SK-N-SH treated with all-trans-retinoic acid at 6 μM for 48 hours (cell line): ENCODE measurements around the gene GRID1.

Source experiments
- ATAC-seq: fragments of 200-7000 bp; cut with Tn5 transposase; 3 replicates; pipeline ENCODE4 v1.9.1; 2020; ENCODE audit warnings: mild to moderate bottlenecking, moderate library complexity
- ARNTL ChIP-seq: fragments of 450-650 bp; formaldehyde crosslinking; IDR thresholded peaks from 2 replicates; pipeline ENCODE4 v1.5.0; 2020; ENCODE audit warnings: low read depth, mild to moderate bottlenecking, moderate library complexity, borderline replicate concordance
- BACH2 ChIP-seq: fragments of 250-450 bp; sonication (Bioruptor Pico); IDR thresholded peaks from 2 replicates; pipeline ENCODE4 v1.9.0; 2021; ENCODE audit warnings: mild to moderate bottlenecking, borderline replicate concordance
- CREB5 ChIP-seq: fragments of 250-450 bp; sonication (Bioruptor Pico); IDR thresholded peaks from 2 replicates; pipeline ENCODE4 v1.5.1; 2020; ENCODE audit warnings: low read depth, mild to moderate bottlenecking, moderate library complexity
- CSDC2 ChIP-seq: fragments of 250-450 bp; sonication (Bioruptor Pico); IDR thresholded peaks from 2 replicates; pipeline ENCODE4 v1.5.0; 2020; ENCODE audit warnings: mild to moderate bottlenecking, moderate library complexity
- CSRNP3 ChIP-seq: fragments of 250-450 bp; sonication (Bioruptor Pico); IDR thresholded peaks from 2 replicates; pipeline ENCODE4 v1.5.1; 2021; ENCODE audit warnings: mild to moderate bottlenecking, moderate library complexity
- ESRRG ChIP-seq: fragments of 250-450 bp; sonication (Bioruptor Pico); IDR thresholded peaks from 2 replicates; pipeline ENCODE4 v1.6.1; 2021; ENCODE audit warnings: mild to moderate bottlenecking
- GLIS3 ChIP-seq: fragments of 250-450 bp; sonication (Bioruptor Pico); IDR thresholded peaks from 2 replicates; pipeline ENCODE4 v1.5.0; 2020; ENCODE audit warnings: mild to moderate bottlenecking, moderate library complexity
- ISL1 ChIP-seq: fragments of 250-450 bp; sonication (Bioruptor Pico); IDR thresholded peaks from 2 replicates; pipeline ENCODE4 v2.1.2; 2022; ENCODE audit warnings: mild to moderate bottlenecking, moderate library complexity
- OSR1 ChIP-seq: fragments of 250-450 bp; sonication (Bioruptor Pico); IDR thresholded peaks from 2 replicates; pipeline ENCODE4 v1.8.0; 2022; ENCODE audit warnings: moderate library complexity, mild to moderate bottlenecking, inconsistent platforms
- PATZ1 ChIP-seq: fragments of 250-450 bp; sonication (Bioruptor Pico); IDR thresholded peaks from 2 replicates; pipeline ENCODE4 v1.8.0; 2020; ENCODE audit warnings: mild to moderate bottlenecking, moderate library complexity, borderline replicate concordance
- PPARA ChIP-seq: fragments of 250-450 bp; sonication (Bioruptor Pico); IDR thresholded peaks from 2 replicates; pipeline ENCODE4 v1.5.0; 2020; ENCODE audit warnings: mild to moderate bottlenecking, borderline replicate concordance
- RARB ChIP-seq: fragments of 250-450 bp; sonication (Bioruptor Pico); IDR thresholded peaks from 2 replicates; pipeline ENCODE4 v1.8.0; 2021; ENCODE audit warnings: mild to moderate bottlenecking, moderate library complexity
- SNAI2 ChIP-seq: fragments of 250-450 bp; sonication (Bioruptor Pico); IDR thresholded peaks from 2 replicates; pipeline ENCODE4 v1.5.0; 2020; ENCODE audit warnings: mild to moderate bottlenecking, moderate library complexity
- TCF4 ChIP-seq: fragments of 250-450 bp; sonication (Bioruptor Pico); IDR thresholded peaks from 2 replicates; pipeline ENCODE4 v1.8.0; 2021; ENCODE audit warnings: mild to moderate bottlenecking, moderate library complexity, borderline replicate concordance
- TOX ChIP-seq: fragments of 250-450 bp; sonication (Bioruptor Pico); IDR thresholded peaks from 2 replicates; pipeline ENCODE4 v1.8.0; 2021; ENCODE audit warnings: mild to moderate bottlenecking, moderate library complexity, borderline replicate concordance
- ZC3H10 ChIP-seq: fragments of 250-450 bp; sonication (Bioruptor Pico); IDR thresholded peaks from 2 replicates; pipeline ENCODE4 v1.5.1; 2021; ENCODE audit warnings: mild to moderate bottlenecking, moderate library complexity
- ZFP3 ChIP-seq: fragments of 250-450 bp; sonication (Bioruptor Pico); IDR thresholded peaks from 2 replicates; pipeline ENCODE4 v1.5.0; 2020; ENCODE audit warnings: mild to moderate bottlenecking, moderate library complexity
- ZFP30 ChIP-seq: fragments of 450-650 bp; formaldehyde crosslinking; IDR thresholded peaks from 2 replicates; pipeline ENCODE4 v1.5.0; 2022; ENCODE audit warnings: mild to moderate bottlenecking, moderate library complexity
- ZNF565 ChIP-seq: fragments of 450-650 bp; formaldehyde crosslinking; conservative IDR thresholded peaks from 2 replicates; pipeline ENCODE4 v1.5.0; 2020; ENCODE audit warnings: low read depth, mild to moderate bottlenecking, moderate library complexity
- ZNF70 ChIP-seq: fragments of 450-650 bp; formaldehyde crosslinking; IDR thresholded peaks from 2 replicates; pipeline ENCODE4 v1.5.0; 2020; ENCODE audit warnings: mild to moderate bottlenecking, moderate library complexity
- ZNF8 ChIP-seq: fragments of 450-650 bp; formaldehyde crosslinking; IDR thresholded peaks from 2 replicates; pipeline ENCODE4 v1.5.0; 2020; ENCODE audit warnings: mild to moderate bottlenecking, moderate library complexity
- TF ChIP-seq, protein P1 (sequence below): fragments of 250-450 bp; sonication (Bioruptor Pico); IDR thresholded peaks from 2 replicates; pipeline ENCODE4 v1.8.0; 2021; ENCODE audit warnings: low read depth, mild to moderate bottlenecking, moderate library complexity, borderline replicate concordance

GRID1 gene

GRCh38 chr10:86411852-86412560, 45.4 kb upstream of the GRID1 start:
- ATAC-seq = no peak; the same call in 2 of the 3 replicates
- TF ChIP-seq ESRRG (CRISPR knock-in tag) = no peak
- TF ChIP-seq OSR1 (CRISPR knock-in tag) = no peak
- no peak for TF ChIP-seq ZNF70
- no peak for TF ChIP-seq ZFP3 (CRISPR knock-in tag)
- TF ChIP-seq ISL1 (CRISPR knock-in tag) = no peak
- TF ChIP-seq GLIS3 = no peak
- no peak for TF ChIP-seq BACH2 (CRISPR knock-in tag)
- TF ChIP-seq, protein P1, sequence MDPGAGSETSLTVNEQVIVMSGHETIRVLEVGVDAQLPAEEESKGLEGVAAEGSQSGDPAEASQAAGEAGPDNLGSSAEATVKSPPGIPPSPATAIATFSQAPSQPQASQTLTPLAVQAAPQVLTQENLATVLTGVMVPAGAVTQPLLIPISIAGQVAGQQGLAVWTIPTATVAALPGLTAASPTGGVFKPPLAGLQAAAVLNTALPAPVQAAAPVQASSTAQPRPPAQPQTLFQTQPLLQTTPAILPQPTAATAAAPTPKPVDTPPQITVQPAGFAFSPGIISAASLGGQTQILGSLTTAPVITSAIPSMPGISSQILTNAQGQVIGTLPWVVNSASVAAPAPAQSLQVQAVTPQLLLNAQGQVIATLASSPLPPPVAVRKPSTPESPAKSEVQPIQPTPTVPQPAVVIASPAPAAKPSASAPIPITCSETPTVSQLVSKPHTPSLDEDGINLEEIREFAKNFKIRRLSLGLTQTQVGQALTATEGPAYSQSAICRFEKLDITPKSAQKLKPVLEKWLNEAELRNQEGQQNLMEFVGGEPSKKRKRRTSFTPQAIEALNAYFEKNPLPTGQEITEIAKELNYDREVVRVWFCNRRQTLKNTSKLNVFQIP (CRISPR knock-in tag) = no peak
- TF ChIP-seq ZNF8 (CRISPR knock-in tag) = no peak

DNA sequence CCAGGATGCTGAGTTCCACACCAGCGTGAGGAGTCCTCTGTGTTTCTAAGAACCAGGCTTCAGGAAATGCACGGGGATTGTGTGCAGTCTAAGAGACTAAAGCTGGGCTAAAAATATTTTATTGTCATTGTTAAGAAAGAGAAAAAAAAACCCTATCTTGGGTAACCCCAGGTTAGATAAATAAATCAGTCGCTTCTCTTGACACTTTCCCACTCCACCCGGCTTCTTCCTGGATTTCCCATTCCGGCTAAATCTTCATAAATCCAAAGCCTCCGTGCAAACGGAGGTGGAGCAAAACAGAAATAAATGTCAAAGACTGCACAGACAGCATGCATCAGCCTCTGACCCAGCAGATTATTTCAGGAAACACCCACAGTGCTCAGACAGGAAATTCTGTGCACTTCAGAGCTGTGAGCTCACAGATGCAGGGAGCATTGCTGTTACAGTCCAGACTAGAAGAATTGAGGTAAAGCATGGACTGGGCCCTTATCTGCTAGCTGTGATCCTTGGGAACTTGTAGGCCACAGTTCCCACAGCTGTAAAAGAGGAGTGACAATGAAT, 44.8 kb upstream of the GRID1 start:
- ATAC-seq = peak; percentile 78
- no peak for TF ChIP-seq SNAI2 (CRISPR knock-in tag)
- TF ChIP-seq, protein P1 (CRISPR knock-in tag) = no peak
- no peak for TF ChIP-seq CREB5 (CRISPR knock-in tag)
- TF ChIP-seq ESRRG (CRISPR knock-in tag) = no peak
- no peak for TF ChIP-seq ZNF8 (CRISPR knock-in tag)
- TF ChIP-seq RARB (CRISPR knock-in tag) = no peak
- TF ChIP-seq ARNTL = no peak
- no peak for TF ChIP-seq CSDC2 (CRISPR knock-in tag)
- TF ChIP-seq ZFP30 (CRISPR knock-in tag) = no peak
- TF ChIP-seq ZC3H10 (CRISPR knock-in tag) = no peak
- TF ChIP-seq PATZ1 (CRISPR knock-in tag) = no peak
- TF ChIP-seq TOX (CRISPR knock-in tag) = no peak
- no peak for TF ChIP-seq PPARA (CRISPR knock-in tag)
- TF ChIP-seq CSRNP3 (CRISPR knock-in tag) = no peak
- TF ChIP-seq TCF4 = no peak
- TF ChIP-seq ZNF565 (CRISPR knock-in tag) = no peak

GRCh38 chr10:86410542-86411124, 44.0 kb upstream of the GRID1 start:
- TF ChIP-seq BACH2 (CRISPR knock-in tag) = no peak
- TF ChIP-seq ZNF565 (CRISPR knock-in tag) = no peak
- TF ChIP-seq ISL1 (CRISPR knock-in tag) = no peak
- no peak for TF ChIP-seq ZC3H10 (CRISPR knock-in tag)
- TF ChIP-seq ESRRG (CRISPR knock-in tag) = no peak
- no peak for TF ChIP-seq ZNF8 (CRISPR knock-in tag)
- no peak for TF ChIP-seq ZFP30 (CRISPR knock-in tag)
- TF ChIP-seq ZFP3 (CRISPR knock-in tag) = no peak
- no peak for TF ChIP-seq SNAI2 (CRISPR knock-in tag)
- no peak for TF ChIP-seq OSR1 (CRISPR knock-in tag)
- TF ChIP-seq TCF4 = no peak
- TF ChIP-seq, protein P1 (CRISPR knock-in tag) = no peak
- no peak for TF ChIP-seq ARNTL
- no peak for ATAC-seq
